ENCODE measurements around the gene C17orf50. TPM values are rescaled to one million over a fixed set of nuclear protein-coding genes. Genes with fewer than 3 reads are reported as not detected.
A peak's percentile ranks its signal among the peaks of the same experiment; 100 is the strongest.

Gene C17orf50
- total and polyA plus RNA-seq, 4 donors, result not detected

DNA sequence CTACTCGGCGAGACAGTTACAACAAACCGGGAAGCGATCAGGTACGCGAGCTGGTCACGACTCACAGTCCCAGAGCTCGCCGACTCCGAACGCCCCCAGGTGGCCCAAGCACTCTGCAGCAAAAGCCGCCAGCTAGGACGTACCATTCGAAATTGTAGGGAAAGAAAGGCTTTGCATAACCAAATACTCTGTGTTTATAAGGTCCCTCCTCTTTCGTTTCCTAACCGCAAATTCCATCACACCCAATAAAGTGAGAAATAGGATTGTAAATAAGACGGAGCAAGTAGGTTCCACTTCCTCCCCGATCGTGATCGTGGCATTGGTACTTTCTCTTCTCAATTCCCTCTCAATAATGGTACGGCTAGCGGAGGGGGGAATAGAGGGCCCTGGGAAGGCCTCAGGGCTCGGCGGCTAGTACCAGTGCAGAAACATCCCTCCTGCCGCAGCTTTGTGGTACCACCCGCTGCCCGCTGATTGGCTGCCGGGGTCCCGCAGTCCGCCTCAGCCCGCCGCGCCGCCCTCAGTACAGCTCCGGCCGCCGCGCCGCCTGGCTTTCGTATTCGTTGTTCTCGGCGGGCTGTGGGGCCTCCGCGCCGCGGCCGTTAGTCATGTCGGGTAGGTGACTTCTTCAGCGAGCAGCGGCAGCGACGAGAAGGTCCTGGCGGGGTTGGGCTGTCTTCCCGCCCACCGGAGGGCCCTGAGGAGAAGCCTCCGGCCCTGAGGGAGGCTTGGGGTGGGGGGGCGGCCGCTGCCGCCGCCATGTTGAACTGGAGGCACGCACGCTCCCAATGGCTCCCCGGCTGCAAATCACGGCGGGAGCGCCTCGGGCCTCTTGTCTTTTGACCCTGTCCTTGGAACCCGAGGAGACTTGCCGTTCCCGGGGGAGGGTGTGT is 48.5 kb downstream of the C17orf50 start, which contains the start of gene TAF15:
TAF15 (plus strand) TSS at position 523 of the 893 bp plus-strand sequence; CDS start at position 609, 86 bp downstream.
- Histone ChIP-seq H3K27ac (ENCODE audit: low read depth in 1 of 2, low read length in 2 of 2) (peak within 1 kb of the TSS; percentile 73 to 92), H3K4me1 (ENCODE audit: control insufficient read depth in 1 of 2, insufficient read depth in 2 of 2, low read length in 2 of 2) (no peaks in the 10 kb centered on the region), H3K36me3 (ENCODE audit: control insufficient read depth in 1 of 2, insufficient read depth in 2 of 2, low read length in 1 of 2) (no peaks in the 10 kb centered on the region), H3K4me3 (ENCODE audit: low read length in 2 of 2) (peak within 1 kb of the TSS; percentile 46 to 95), H3K9me3 (ENCODE audit: control insufficient read depth, low read length) (no peaks in the 10 kb centered on the region), H3K27me3 (ENCODE audit: control insufficient read depth in 1 of 2, insufficient read depth in 2 of 2, low read length in 1 of 2) (no peaks in the 10 kb centered on the region)
- intact Hi-C loops (cut with DNase I), result loop anchor here in 1 of 2 donors (5.0 kb wide), 2 partner anchors 232 to 437 kb away; partner anchors contain the start of genes PEX12 and SLFN11
- ATAC-seq (ENCODE audit: low FRiP score), result peak; percentile 99
- WGBS, 2 donors, result 1% methylated on average over 70 to 71 of the region's 71 CpGs
- DNase-seq, result peak; percentile 97 to 98

DNA sequence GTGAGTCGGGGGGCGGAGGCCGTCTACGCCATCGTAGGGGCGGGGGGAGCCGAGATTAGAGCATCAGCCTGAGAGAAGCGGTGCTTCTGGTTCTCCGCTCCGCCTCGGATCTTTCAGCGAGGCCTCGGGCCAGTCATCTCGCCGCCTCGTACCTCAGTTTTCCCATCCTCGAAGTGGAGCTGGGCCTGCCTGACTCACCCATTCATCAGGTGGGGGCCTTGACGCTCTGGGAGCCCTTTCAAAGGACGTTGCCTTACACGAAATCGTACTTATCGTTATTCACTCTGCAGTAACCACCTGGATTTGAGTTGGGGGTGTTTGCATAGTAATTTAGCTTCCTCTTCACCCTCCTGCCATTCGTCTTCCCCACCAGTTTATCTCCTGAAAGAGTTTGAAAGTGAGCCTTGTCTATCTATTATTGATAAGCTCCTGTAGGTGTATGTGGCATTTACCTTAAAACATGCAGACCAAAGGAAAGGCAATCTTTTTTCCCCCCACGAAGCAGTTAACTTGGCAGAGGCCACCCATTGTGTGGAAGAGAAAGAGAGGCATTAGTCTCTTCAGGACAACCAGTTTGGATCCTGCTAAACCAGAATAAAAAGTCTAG is 49.3 kb downstream of the C17orf50 start:
- H3K27ac ChIP-seq (ENCODE audit: low read depth in 1 of 2, low read length in 2 of 2), result peak overlapping the region in 1 of 2 donors; percentile 92
- no peaks in the 10 kb centered on the region for H3K27me3 ChIP-seq (ENCODE audit: control insufficient read depth in 1 of 2, insufficient read depth in 2 of 2, low read length in 1 of 2)
- WGBS, 2 donors, result 0% methylated on average over 24 of the region's 24 CpGs
- intact Hi-C loops (cut with DNase I), result loop anchor here in 1 of 2 donors (5.0 kb wide), 2 partner anchors 233 to 438 kb away; partner anchors contain the start of genes PEX12 and SLFN11
- ATAC-seq (ENCODE audit: low FRiP score) (no peak), DNase-seq (no peak)
- H3K36me3 ChIP-seq (ENCODE audit: control insufficient read depth in 1 of 2, insufficient read depth in 2 of 2, low read length in 1 of 2), result no peaks in the 10 kb centered on the region
- H3K4me3 ChIP-seq (ENCODE audit: low read length in 2 of 2), result peak overlapping the region; percentile 46 to 95
- no peaks in the 10 kb centered on the region for H3K9me3 ChIP-seq (ENCODE audit: control insufficient read depth, low read length)
- H3K4me1 ChIP-seq (ENCODE audit: control insufficient read depth in 1 of 2, insufficient read depth in 2 of 2, low read length in 2 of 2), result peaks cover 0 to 3% of the 10 kb centered on the region in 2 donors

DNA sequence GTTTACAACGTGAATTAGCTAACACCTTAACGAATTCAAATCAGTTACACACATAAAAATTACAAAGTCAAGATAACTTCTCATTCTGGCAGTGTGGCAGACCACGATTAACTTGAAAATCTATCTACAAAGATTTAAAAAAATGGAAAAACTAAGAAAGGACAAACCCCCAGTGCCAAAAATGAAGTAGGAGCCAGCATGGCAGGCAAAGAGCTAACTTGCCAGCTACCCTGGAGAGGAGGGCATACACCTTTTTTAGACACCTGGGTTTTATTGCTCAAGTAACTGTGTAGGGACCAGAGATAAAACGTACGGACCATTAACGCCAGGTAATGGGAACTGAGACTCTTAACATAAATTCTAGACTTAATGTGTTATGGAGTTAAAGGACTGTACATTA is 51.1 kb downstream of the C17orf50 start:
- H3K27me3 ChIP-seq (ENCODE audit: control insufficient read depth in 1 of 2, insufficient read depth in 2 of 2, low read length in 1 of 2), result no peaks in the 10 kb centered on the region
- no peaks in the 10 kb centered on the region for H3K9me3 ChIP-seq (ENCODE audit: control insufficient read depth, low read length)
- H3K4me3 ChIP-seq (ENCODE audit: low read length in 2 of 2), result no peak overlapping the region
- H3K36me3 ChIP-seq (ENCODE audit: control insufficient read depth in 1 of 2, insufficient read depth in 2 of 2, low read length in 1 of 2), result no peaks in the 10 kb centered on the region
- DNase-seq (no peak), ATAC-seq (ENCODE audit: low FRiP score) (no peak)
- intact Hi-C loops (cut with DNase I), result no loop called here
- peaks cover 0 to 3% of the 10 kb centered on the region in 2 donors for H3K4me1 ChIP-seq (ENCODE audit: control insufficient read depth in 1 of 2, insufficient read depth in 2 of 2, low read length in 2 of 2)
- H3K27ac ChIP-seq (ENCODE audit: low read depth in 1 of 2, low read length in 2 of 2), result no peak overlapping the region
- 73 to 76% methylated on average over 6 of the region's 6 CpGs for WGBS, 2 donors

DNA sequence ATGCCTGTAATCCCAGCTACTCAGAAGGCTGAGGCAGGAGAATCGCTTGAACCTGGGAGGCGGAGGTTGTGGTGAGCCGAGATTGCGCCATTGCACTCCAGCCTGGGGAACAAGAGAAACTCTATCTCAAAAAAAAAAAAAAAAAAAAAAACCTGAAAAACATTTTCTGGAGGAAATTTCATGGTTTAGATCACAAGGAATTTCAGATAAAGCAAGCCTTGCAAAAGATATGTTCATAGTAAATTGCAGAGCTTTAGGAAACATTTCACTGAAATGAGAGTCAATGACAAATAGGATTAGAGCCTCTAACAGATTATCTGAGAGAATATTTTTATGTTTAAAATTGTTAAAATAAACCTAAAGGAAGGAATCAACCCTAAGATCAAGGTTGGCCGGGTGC is 51.8 kb downstream of the C17orf50 start:
- H3K4me1 ChIP-seq (ENCODE audit: control insufficient read depth in 1 of 2, insufficient read depth in 2 of 2, low read length in 2 of 2), result peaks cover 0 to 3% of the 10 kb centered on the region in 2 donors
- H3K4me3 ChIP-seq (ENCODE audit: low read length in 2 of 2), result no peak overlapping the region
- intact Hi-C loops (cut with DNase I), result no loop called here
- WGBS, 2 donors, result 90 to 93% methylated on average over 5 of the region's 5 CpGs
- H3K27ac ChIP-seq (ENCODE audit: low read depth in 1 of 2, low read length in 2 of 2), result no peak overlapping the region
- no peaks in the 10 kb centered on the region for H3K9me3 ChIP-seq (ENCODE audit: control insufficient read depth, low read length)
- DNase-seq (no peak), ATAC-seq (ENCODE audit: low FRiP score) (no peak)
- H3K36me3 ChIP-seq (ENCODE audit: control insufficient read depth in 1 of 2, insufficient read depth in 2 of 2, low read length in 1 of 2), result no peaks in the 10 kb centered on the region
- no peaks in the 10 kb centered on the region for H3K27me3 ChIP-seq (ENCODE audit: control insufficient read depth in 1 of 2, insufficient read depth in 2 of 2, low read length in 1 of 2)

Other genes starting within 250 kb of the C17orf50 start
- 1 to 10 TPM; 3.1 to 6.3 TPM for gene SLFN12L, start 223.2 kb upstream of the C17orf50 start, total RNA-seq
- gene SLFN12L, start 223.2 kb upstream of the C17orf50 start, polyA plus RNA-seq, result under 1 TPM in 1 of 2 donors, not detected in 1; 0.75 TPM
- under 1 TPM in 1 of 2 donors, not detected in 1; 0.30 TPM for gene SLFN14, start 200.1 kb upstream of the C17orf50 start, total RNA-seq
- not detected for gene SLFN14, start 200.1 kb upstream of the C17orf50 start, polyA plus RNA-seq
- gene PEX12, start 182.3 kb upstream of the C17orf50 start, total RNA-seq, result 1 to 10 TPM; 3.5 to 5.6 TPM
- 1 to 10 TPM; 1.6 to 2.5 TPM for gene PEX12, start 182.3 kb upstream of the C17orf50 start, polyA plus RNA-seq
- gene AP2B1, start 173.6 kb upstream of the C17orf50 start, total RNA-seq, result 100 to 1,000 TPM; 107 to 120 TPM
- 10 to 100 TPM; 17.9 to 26.5 TPM for gene AP2B1, start 173.6 kb upstream of the C17orf50 start, polyA plus RNA-seq
- gene RASL10B, start 29.2 kb upstream of the C17orf50 start, total RNA-seq, result 1 to 10 TPM; 1.3 to 3.5 TPM
- gene RASL10B, start 29.2 kb upstream of the C17orf50 start, polyA plus RNA-seq, result 1 to 10 TPM in 1 of 2 donors, under 1 TPM in 1; 0.31 to 1.3 TPM
- not detected for gene GAS2L2, start 7.6 kb upstream of the C17orf50 start, total RNA-seq
- gene GAS2L2, start 7.6 kb upstream of the C17orf50 start, polyA plus RNA-seq, result under 1 TPM in 1 of 2 donors, not detected in 1; 0.05 TPM
- gene MMP28, start 34.8 kb downstream of the C17orf50 start, total RNA-seq, result 1 to 10 TPM; 4.5 to 6.4 TPM
- 1 to 10 TPM; 1.5 to 5.4 TPM for gene MMP28, start 34.8 kb downstream of the C17orf50 start, polyA plus RNA-seq
- 100 to 1,000 TPM; 136 to 167 TPM for gene TAF15, start 48.6 kb downstream of the C17orf50 start, total RNA-seq
- gene TAF15, start 48.6 kb downstream of the C17orf50 start, polyA plus RNA-seq, result 100 to 1,000 TPM in 1 of 2 donors, 10 to 100 TPM in 1; 86.2 to 143 TPM
- not detected for gene HEATR9, start 108.0 kb downstream of the C17orf50 start, total RNA-seq
- gene HEATR9, start 108.0 kb downstream of the C17orf50 start, polyA plus RNA-seq, result not detected
- 1 to 10 TPM; 6.7 to 7.5 TPM for gene CCL5, start 119.5 kb downstream of the C17orf50 start, total RNA-seq
- 1 to 10 TPM; 1.5 to 9.4 TPM for gene CCL5, start 119.5 kb downstream of the C17orf50 start, polyA plus RNA-seq
- not detected for gene RDM1, start 169.9 kb downstream of the C17orf50 start, total RNA-seq
- not detected for gene RDM1, start 169.9 kb downstream of the C17orf50 start, polyA plus RNA-seq
- not detected for gene LYZL6, start 182.8 kb downstream of the C17orf50 start, total RNA-seq
- gene LYZL6, start 182.8 kb downstream of the C17orf50 start, polyA plus RNA-seq, result not detected
- gene CCL16, start 220.6 kb downstream of the C17orf50 start, total RNA-seq, result 1 to 10 TPM; 1.1 to 1.9 TPM
- not detected for gene CCL16, start 220.6 kb downstream of the C17orf50 start, polyA plus RNA-seq
- 100 to 1,000 TPM; 136 to 224 TPM for gene CCL14, start 225.8 kb downstream of the C17orf50 start, total RNA-seq
- gene CCL14, start 225.8 kb downstream of the C17orf50 start, polyA plus RNA-seq, result 1 to 10 TPM; 4.0 to 8.8 TPM
- gene CCL15, start 240.7 kb downstream of the C17orf50 start, total RNA-seq, result not detected
- gene CCL15, start 240.7 kb downstream of the C17orf50 start, polyA plus RNA-seq, result 1 to 10 TPM in 1 of 2 donors, not detected in 1; 7.1 TPM

All from aorta (tissue), 5 donors.